Kidney epithelial cell (primary cell): ENCODE data around the gene SOX6. TPM values are rescaled to one million over a fixed set of nuclear protein-coding genes. Genes with fewer than 3 reads are reported as not detected.

Source experiments
- DNase-seq: peaks from one replicate; pipeline ENCODE4 v3.0.0-alpha.2; 2010; ENCODE audit warnings: low read depth
- H3K27me3 ChIP-seq: 2 replicates; pipeline ENCODE4 v1.6.0; 2011; ENCODE audit warnings: low read length; ENCODE audit not compliant: control insufficient read depth, insufficient read depth
- H3K36me3 ChIP-seq: 2 replicates; pipeline ENCODE4 v1.5.1; 2011; ENCODE audit warnings: low read length; ENCODE audit not compliant: control insufficient read depth, insufficient read depth
- H3K4me3 ChIP-seq: 2 replicates; pipeline ENCODE4 v1.5.1; 2011; ENCODE audit warnings: low read depth, mild to moderate bottlenecking, control low read depth, low read length
- CTCF ChIP-seq: IDR thresholded peaks from 2 replicates; pipeline ENCODE4 v1.5.1; 2011; ENCODE audit warnings: mild to moderate bottlenecking, moderate library complexity, low read length, control low read depth, inconsistent platforms; ENCODE audit not compliant: insufficient read depth, poor library complexity, severe bottlenecking
- total RNA-seq: library from RNA; depleted of rRNA; stranded (reverse); fragments of >200 nt; gene quantifications from 2 replicates; pipeline ENCODE4 v1.2.3, GENCODE V29; 2015

The SOX6 gene
- total RNA-seq, 1 donor from 2014 or later = 2.7 TPM

GRCh38 chr11:16091862-16092261 is 264.5 kb downstream of the SOX6 start:
- DNase-seq = no peak
- H3K4me3 ChIP-seq = no peak overlapping the region
- no peak for TF ChIP-seq CTCF
- H3K36me3 ChIP-seq = no peaks in the 10 kb centered on the region
- H3K27me3 ChIP-seq = no peaks in the 10 kb centered on the region

- no peak for TF ChIP-seq CTCF
- DNase-seq = no peak
- Histone ChIP-seq H3K36me3 (no peaks in the 10 kb centered on the region), H3K27me3 (no peaks in the 10 kb centered on the region), H3K4me3 (no peak overlapping the region)
These were observed 266.9 kb downstream of the SOX6 start for GRCh38 chr11:16089481-16089880.

DNA sequence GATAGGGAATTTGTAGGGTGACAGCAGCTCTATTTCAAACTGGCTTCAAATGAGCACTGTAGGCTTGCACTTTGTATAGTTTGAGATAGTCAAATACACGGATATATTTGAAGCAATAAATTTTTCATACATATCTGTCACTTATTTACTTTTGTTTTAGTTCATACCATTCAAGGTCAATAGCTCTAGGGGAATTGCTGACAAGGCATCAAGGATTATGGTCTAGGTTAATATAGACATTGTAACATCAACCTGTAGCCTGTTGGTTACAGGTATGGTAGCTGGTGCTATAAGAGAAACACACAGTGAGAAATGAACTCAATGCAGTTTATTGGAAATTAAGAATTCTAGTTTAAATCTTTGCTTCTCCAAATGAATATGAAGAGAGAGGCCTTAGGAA is 267.6 kb downstream of the SOX6 start:
- Histone ChIP-seq H3K4me3 (no peak overlapping the region), H3K27me3 (no peaks in the 10 kb centered on the region), H3K36me3 (no peaks in the 10 kb centered on the region)
- no peak for DNase-seq
- TF ChIP-seq CTCF = no peak

DNA sequence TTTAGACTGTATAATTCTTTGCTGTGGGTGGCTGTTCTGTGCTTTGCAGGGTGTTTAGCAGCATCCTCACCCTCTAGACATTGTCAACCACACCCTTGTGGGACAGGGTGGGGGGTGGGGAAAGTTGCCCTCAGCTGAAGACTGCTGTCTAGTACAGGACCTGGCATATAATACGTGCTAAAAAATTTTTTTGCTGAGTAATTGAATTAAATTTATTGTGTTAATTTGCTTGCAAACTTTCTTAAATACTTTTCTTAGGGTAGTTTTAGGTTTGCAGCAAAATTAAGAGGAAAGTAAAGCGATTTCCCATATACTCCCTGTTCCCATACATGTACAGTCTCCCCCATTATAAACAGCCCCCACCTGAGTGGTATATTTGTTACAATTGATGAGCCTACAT is 268.5 kb downstream of the SOX6 start:
- no peak for TF ChIP-seq CTCF
- DNase-seq = no peak
- H3K27me3 ChIP-seq = no peaks in the 10 kb centered on the region
- no peaks in the 10 kb centered on the region for H3K36me3 ChIP-seq
- H3K4me3 ChIP-seq = no peak overlapping the region

DNA sequence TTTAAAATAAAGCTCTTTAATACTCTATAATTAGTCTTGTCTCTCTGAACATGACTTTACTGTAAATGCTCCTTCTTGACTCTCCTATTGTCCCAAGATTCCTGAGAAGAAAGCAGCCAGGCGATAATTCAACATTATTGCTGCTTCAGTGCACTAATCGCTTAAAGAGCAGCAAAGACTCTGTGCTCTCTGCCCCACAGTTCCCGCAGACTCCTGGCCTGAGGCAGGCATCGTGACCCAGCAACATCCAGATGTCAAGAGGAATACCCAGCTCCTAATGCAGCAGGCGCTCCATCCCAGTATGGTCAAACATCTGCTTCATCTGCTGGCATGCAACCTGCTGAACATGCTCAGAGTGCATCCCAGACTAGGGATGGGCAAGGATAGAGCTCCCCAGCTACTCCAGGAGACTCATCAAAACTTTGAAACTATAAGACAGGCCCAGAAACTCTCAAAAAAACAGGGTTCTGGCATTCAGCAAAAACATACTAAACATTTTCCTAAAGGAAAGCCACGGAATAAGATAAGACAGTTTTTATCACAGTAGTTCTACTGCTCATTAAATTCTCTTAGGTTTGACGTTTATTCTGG is 270.0 kb downstream of the SOX6 start:
- Histone ChIP-seq H3K4me3 (no peak overlapping the region), H3K27me3 (no peaks in the 10 kb centered on the region), H3K36me3 (no peaks in the 10 kb centered on the region)
- no peak for DNase-seq
- TF ChIP-seq CTCF = no peak

GRCh38 chr11:16082095-16083055 is 274.0 kb downstream of the SOX6 start:
- no peaks in the 10 kb centered on the region for H3K36me3 ChIP-seq
- no peak for TF ChIP-seq CTCF
- no peak for DNase-seq
- H3K4me3 ChIP-seq = no peak overlapping the region
- H3K27me3 ChIP-seq = no peaks in the 10 kb centered on the region
